Lung (tissue), 12 donors: Measurements from ENCODE around the gene PLAU. TPM values are rescaled to one million over a fixed set of nuclear protein-coding genes. Genes with fewer than 3 reads are reported as not detected.
A peak's percentile ranks its signal among the peaks of the same experiment; 100 is the strongest.

Experiments used
- ATAC-seq: fragments of 200-7000 bp; cut with Tn5 transposase; one replicate; pipeline ENCODE4 v1.9.1; 2020; ENCODE audit warnings: moderate number of reproducible peaks; ENCODE audit not compliant: insufficient read depth, low FRiP score
- DNase-seq, 3 donors: peaks; one replicate each; pipeline ENCODE4 v3.0.0-alpha.2; 2013 to 2017
- H3K27ac ChIP-seq, 2 donors: one replicate each; pipeline ENCODE4 v1.5.1; 2013; ENCODE audit warnings: mild to moderate bottlenecking in 2 of 2, moderate library complexity in 2 of 2, control low read depth in 1 of 2, inconsistent platforms in 1 of 2, low read depth in 1 of 2, low read length in 1 of 2
- H3K27me3 ChIP-seq, 3 donors: one replicate each; pipeline ENCODE4 v1.5.1; 2013; ENCODE audit warnings: low read length in 2 of 3; ENCODE audit not compliant: control insufficient read depth in 3 of 3, insufficient read depth in 3 of 3
- H3K36me3 ChIP-seq, 4 donors: one replicate each; pipeline ENCODE4 v1.5.1; 2013; ENCODE audit warnings: low read length in 4 of 4, mild to moderate bottlenecking in 1 of 4, moderate library complexity in 1 of 4; ENCODE audit not compliant: control insufficient read depth in 4 of 4, insufficient read depth in 4 of 4
- H3K4me1 ChIP-seq, 5 donors: one replicate each; pipeline ENCODE4 v1.5.1; 2013; ENCODE audit warnings: low read length in 5 of 5, mild to moderate bottlenecking in 2 of 5, moderate library complexity in 1 of 5; ENCODE audit not compliant: control insufficient read depth in 5 of 5, insufficient read depth in 5 of 5
- H3K4me3 ChIP-seq: one replicate; pipeline ENCODE4 v1.5.1; 2013; ENCODE audit warnings: mild to moderate bottlenecking, control low read depth, moderate library complexity
- H3K9ac ChIP-seq, 2 donors: one replicate each; pipeline ENCODE4 v1.5.1; 2013; ENCODE audit warnings: low read length in 2 of 2, control low read depth in 1 of 2; ENCODE audit not compliant: insufficient read depth in 1 of 2
- H3K9me3 ChIP-seq, 4 donors: one replicate each; pipeline ENCODE4 v1.5.1; 2013; ENCODE audit warnings: low read length in 3 of 4, mild to moderate bottlenecking in 1 of 4, moderate library complexity in 1 of 4; ENCODE audit not compliant: control insufficient read depth in 4 of 4, insufficient read depth in 3 of 4
- WGBS, 2 donors: extraction: QIAGEN DNeasy Blood & Tissue Kit; methylation state at CpG; one replicate each; pipeline ENCODE4 v1.1.7; 2013; 5-methylcytosine and 5-hydroxymethylcytosine counted together
- polyA plus RNA-seq, 2 donors: library from polyadenylated mRNA; stranded (reverse); fragments of 200-250 nt; gene quantifications; one replicate each; pipeline ENCODE4 v1.2.1, GENCODE V29; 2013
- total RNA-seq, 2 donors: library from RNA; depleted of rRNA in 1 of 2; stranded (reverse); fragments of >200 nt in 1 of 2; gene quantifications; one replicate each; pipeline ENCODE4 v1.2.1, GENCODE V29; 2014 to 2021
- TF ChIP-seq, protein P1 (sequence below): IDR thresholded peaks from 2 replicates; pipeline ENCODE4 v1.5.1; 2012; ENCODE audit warnings: mild to moderate bottlenecking; ENCODE audit errors: control extremely low read depth, extremely low read depth
- donor health status: control.
- donor health status: control.
- donor health status: Bipolar disorder and iron deficiency.
- donor health status: healthy.
- donor health status: DM: yes; HTN: yes; CAD: no.

PLAU gene
- total and polyA plus RNA-seq, 4 donors, result 11.6 to 36.7 (median 18.3) TPM

DNA sequence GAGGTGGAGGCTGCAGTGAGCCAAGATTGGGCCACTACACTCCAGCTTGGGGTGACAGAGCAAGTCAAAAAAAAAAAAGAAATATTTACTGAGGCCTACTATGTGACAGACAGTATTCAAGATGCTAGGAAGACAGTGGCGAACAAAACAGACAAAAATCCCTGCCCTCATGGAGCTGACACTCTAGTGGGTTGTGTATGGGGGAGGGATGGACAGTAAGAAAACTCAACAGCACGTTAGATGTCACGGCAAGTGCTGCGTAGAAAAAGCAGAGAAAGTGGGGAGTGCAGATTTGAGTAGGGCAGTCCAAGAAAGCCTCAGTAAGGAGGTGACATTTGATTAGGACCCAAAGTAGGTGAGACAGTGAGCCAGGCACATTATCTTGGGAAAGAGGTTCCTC is 46.7 kb upstream of the PLAU start:
- DNase-seq (no peak), ATAC-seq (no peak)
- H3K9me3 ChIP-seq, result peaks cover 0 to 2% (median 0%) of the 10 kb centered on the region in 4 donors
- no peak overlapping the region for H3K27ac ChIP-seq
- peaks cover 0 to 25% (median 3%) of the 10 kb centered on the region in 5 donors for H3K4me1 ChIP-seq
- no peaks in the 10 kb centered on the region for H3K27me3 ChIP-seq
- peaks cover 0 to 24% (median 5%) of the 10 kb centered on the region in 4 donors for H3K36me3 ChIP-seq
- TF ChIP-seq, protein P1, sequence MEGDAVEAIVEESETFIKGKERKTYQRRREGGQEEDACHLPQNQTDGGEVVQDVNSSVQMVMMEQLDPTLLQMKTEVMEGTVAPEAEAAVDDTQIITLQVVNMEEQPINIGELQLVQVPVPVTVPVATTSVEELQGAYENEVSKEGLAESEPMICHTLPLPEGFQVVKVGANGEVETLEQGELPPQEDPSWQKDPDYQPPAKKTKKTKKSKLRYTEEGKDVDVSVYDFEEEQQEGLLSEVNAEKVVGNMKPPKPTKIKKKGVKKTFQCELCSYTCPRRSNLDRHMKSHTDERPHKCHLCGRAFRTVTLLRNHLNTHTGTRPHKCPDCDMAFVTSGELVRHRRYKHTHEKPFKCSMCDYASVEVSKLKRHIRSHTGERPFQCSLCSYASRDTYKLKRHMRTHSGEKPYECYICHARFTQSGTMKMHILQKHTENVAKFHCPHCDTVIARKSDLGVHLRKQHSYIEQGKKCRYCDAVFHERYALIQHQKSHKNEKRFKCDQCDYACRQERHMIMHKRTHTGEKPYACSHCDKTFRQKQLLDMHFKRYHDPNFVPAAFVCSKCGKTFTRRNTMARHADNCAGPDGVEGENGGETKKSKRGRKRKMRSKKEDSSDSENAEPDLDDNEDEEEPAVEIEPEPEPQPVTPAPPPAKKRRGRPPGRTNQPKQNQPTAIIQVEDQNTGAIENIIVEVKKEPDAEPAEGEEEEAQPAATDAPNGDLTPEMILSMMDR, result no peak
- no peak overlapping the region for H3K9ac ChIP-seq
- 97% methylated on average over 4 of the region's 4 CpGs for WGBS, 2 donors
- H3K4me3 ChIP-seq, result no peak overlapping the region

GRCh38 chr10:73865107-73865458 is 45.8 kb upstream of the PLAU start:
- Histone ChIP-seq H3K36me3 (peaks cover 0 to 18% (median 5%) of the 10 kb centered on the region in 4 donors), H3K27ac (peak overlapping the region in 1 of 2 donors; percentile 89), H3K4me1 (peaks cover 0 to 25% (median 5%) of the 10 kb centered on the region in 5 donors), H3K9me3 (peaks cover 0 to 2% (median 0%) of the 10 kb centered on the region in 4 donors), H3K27me3 (no peaks in the 10 kb centered on the region), H3K4me3 (no peak overlapping the region), H3K9ac (no peak overlapping the region)
- no peak for ATAC-seq
- DNase-seq, result no peak
- TF ChIP-seq, protein P1, result no peak
- 23 to 47% methylated on average over 8 of the region's 8 CpGs for WGBS, 2 donors

- H3K27ac ChIP-seq, result peak overlapping the region in 1 of 2 donors; percentile 89
- DNase-seq, result peak in 1 of 3 donors; percentile 30
- peaks cover 0 to 29% (median 5%) of the 10 kb centered on the region in 5 donors for H3K4me1 ChIP-seq
- H3K9me3 ChIP-seq, result peaks cover 0 to 2% (median 0%) of the 10 kb centered on the region in 4 donors
- peaks cover 0 to 22% (median 4%) of the 10 kb centered on the region in 4 donors for H3K36me3 ChIP-seq
- H3K4me3 ChIP-seq, result no peak overlapping the region
- peak; percentile 75 for ATAC-seq
- no peaks in the 10 kb centered on the region for H3K27me3 ChIP-seq
- WGBS, 2 donors, result 10 to 40% methylated on average over 11 of the region's 11 CpGs
- no peak overlapping the region for H3K9ac ChIP-seq
- TF ChIP-seq, protein P1, result no peak
These were observed 45.2 kb upstream of the PLAU start for GRCh38 chr10:73865459-73866442.
